Heart left ventricle (tissue), 16 donors: ENCODE measurements around the gene EDC4. TPM values are rescaled to one million over a fixed set of nuclear protein-coding genes. Genes with fewer than 3 reads are reported as not detected.
A peak's percentile ranks its signal among the peaks of the same experiment; 100 is the strongest.

Experiments used
- ATAC-seq, 4 donors: fragments of 200-7000 bp; cut with Tn5 transposase; one replicate each; pipeline ENCODE4 v1.9.1; 2020 to 2022; ENCODE audit warnings: moderate library complexity in 4 of 4, mild to moderate bottlenecking in 3 of 4, moderate number of reproducible peaks in 1 of 4
- DNase-seq, 5 donors: peaks; one replicate each; pipeline ENCODE4 v3.0.0-alpha.2; 2020
- H3K27ac ChIP-seq, 12 donors: fragments of 200-600 bp; sonication (generic) in 4 of 12; one replicate each; pipeline versions ENCODE4 v1.5.0 to v1.8.0; 2016 to 2022; ENCODE audit warnings: mild to moderate bottlenecking in 2 of 12
- H3K27me3 ChIP-seq, 9 donors: fragments of 200-600 bp; sonication (generic) in 2 of 9; one replicate each; pipeline versions ENCODE4 v1.5.1 to v1.8.0; 2016 to 2022; ENCODE audit warnings: mild to moderate bottlenecking in 3 of 9
- H3K36me3 ChIP-seq, 9 donors: fragments of 200-600 bp; sonication (generic) in 2 of 9; one replicate each; pipeline versions ENCODE4 v1.5.0 to v1.8.0; 2018 to 2022; ENCODE audit warnings: mild to moderate bottlenecking in 2 of 9
- H3K4me1 ChIP-seq, 12 donors: fragments of 200-600 bp; sonication (generic) in 4 of 12; one replicate each; pipeline versions ENCODE4 v1.5.0 to v1.8.0; 2016 to 2022; ENCODE audit warnings: mild to moderate bottlenecking in 3 of 12
- H3K4me3 ChIP-seq, 12 donors: fragments of 200-600 bp; sonication (generic) in 4 of 12; one replicate each; pipeline versions ENCODE4 v1.5.0 to v1.8.0; 2017 to 2022; ENCODE audit warnings: mild to moderate bottlenecking in 9 of 12, moderate library complexity in 4 of 12
- H3K9me3 ChIP-seq, 12 donors: fragments of 200-600 bp; sonication (generic) in 4 of 12; one replicate each; pipeline versions ENCODE4 v1.5.0 to v1.8.0; 2016 to 2022; ENCODE audit warnings: mild to moderate bottlenecking in 1 of 12
- POLR2A ChIP-seq, 2 donors: fragments of 450-650 bp; IDR thresholded peaks; one replicate each; pipeline ENCODE4 v1.6.1; 2017; ENCODE audit warnings: antibody characterized with exemption in 2 of 2, mild to moderate bottlenecking in 2 of 2, moderate library complexity in 2 of 2
- WGBS, 4 donors: extraction: QIAGEN DNeasy Blood & Tissue Kit in 2 of 4; methylation state at CpG; one replicate each; pipeline versions ENCODE4 v1.1.5 to v1.1.7; 2013 to 2018; 5-methylcytosine and 5-hydroxymethylcytosine counted together
- intact Hi-C, 10 donors: fragments of 100-400 bp; cut with DNase I; formaldehyde crosslinking; loops; one replicate each; pipeline versions ENCODE4 v1.11.1 to v1.14.2; 2022
- polyA plus RNA-seq, 2 donors: library from polyadenylated mRNA; stranded (reverse); fragments of 200-250 nt; gene quantifications; one replicate each; pipeline ENCODE4 v1.2.3, GENCODE V29; 2013
- total RNA-seq, 9 donors: library from RNA; depleted of rRNA in 2 of 9; stranded (reverse); fragments of >200 nt in 2 of 9; fragmentation: NEBNext Ultra II Directional in 3 of 9; extraction: Animal tissue kit (Norgen Biotek cat#: 25700) in 3 of 9; gene quantifications; one replicate each; pipeline versions ENCODE4 v1.1.0 to v1.2.4, GENCODE V29; 2016 to 2023
- TF ChIP-seq, protein P1 (sequence below), 12 donors: fragments of 200-600 bp; sonication (generic) in 4 of 12; IDR thresholded peaks; one replicate each; pipeline versions ENCODE4 v1.5.0 to v1.8.0; 2018 to 2022; ENCODE audit warnings: antibody characterized with exemption in 12 of 12, mild to moderate bottlenecking in 5 of 12
- donor health status: ischemic (EF 13 %, LVEDD 7.1; RV severe dilation, severe dysfunction).
- donor health status: healthy with polysubstance abuse.
- donor health status: DM: no; HTN: yes; CAD: no.
- donor health status: DM: no; HTN: no; CAD: no.
- donor health status: ischemic (EF 25% LVEDD 6.9; RV normal size, moderate dysfunction).
- donor health status: ischemic (EF 25% LVEDD 5.7; RV mildly dilated, moderate dysfunction).
- donor health status: healthy.
- donor health status: DM: yes; HTN: yes; CAD: no.
- donor health status: ischemic (EF 35%, LVEDD 5.7; RV mildly dilated, moderate dysfunction).
- donor health status: nonischemic (EF 11% LVEDD 7.7; RV severe dilation, severe dysfunction).
- donor health status: DM: yes; HTN: yes; CAD: no.
- donor health status: PGD.
- donor health status: ischemic (EF 29% LVEDD 5.4; RV normal size, mild dysfunction).
- donor health status: nonischemic (EF 23%, LVEDD 6.1; RV moderate dilation, normal function).

EDC4 gene
- total and polyA plus RNA-seq, 11 donors = 26.2 to 42.5 (median 32.0) TPM

DNA sequence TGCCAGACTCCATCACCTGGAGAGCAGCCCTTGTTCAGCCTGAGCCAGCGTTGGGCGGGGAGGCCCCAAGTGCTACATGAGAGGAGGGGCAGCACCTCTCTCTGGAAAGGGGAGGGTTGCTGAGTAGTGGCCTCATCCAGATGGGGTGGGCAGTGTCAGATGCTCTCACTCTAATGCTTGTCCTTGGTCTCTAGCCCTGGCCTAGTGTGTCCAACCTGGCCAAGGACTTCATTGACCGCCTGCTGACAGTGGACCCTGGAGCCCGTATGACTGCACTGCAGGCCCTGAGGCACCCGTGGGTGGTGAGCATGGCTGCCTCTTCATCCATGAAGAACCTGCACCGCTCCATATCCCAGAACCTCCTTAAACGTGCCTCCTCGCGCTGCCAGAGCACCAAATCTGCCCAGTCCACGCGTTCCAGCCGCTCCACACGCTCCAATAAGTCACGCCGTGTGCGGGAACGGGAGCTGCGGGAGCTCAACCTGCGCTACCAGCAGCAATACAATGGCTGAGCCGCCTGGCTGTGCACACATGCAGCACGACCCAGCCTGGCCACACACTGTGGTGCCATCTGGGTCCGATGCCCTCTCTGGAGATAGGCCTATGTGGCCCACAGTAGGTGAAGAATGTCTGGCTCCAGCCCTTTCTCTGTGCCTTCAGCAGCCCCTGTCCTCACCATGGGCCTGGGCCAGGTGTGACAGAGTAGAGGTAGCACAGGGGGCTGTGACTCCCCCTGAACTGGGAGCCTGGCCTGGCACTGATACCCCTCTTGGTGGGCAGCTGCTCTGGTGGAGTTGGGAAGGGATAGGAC is 54.5 kb downstream of the EDC4 start:
- no peak for TF ChIP-seq POLR2A (IDR thresholded peaks at IDR 0.05)
- TF ChIP-seq, protein P1, sequence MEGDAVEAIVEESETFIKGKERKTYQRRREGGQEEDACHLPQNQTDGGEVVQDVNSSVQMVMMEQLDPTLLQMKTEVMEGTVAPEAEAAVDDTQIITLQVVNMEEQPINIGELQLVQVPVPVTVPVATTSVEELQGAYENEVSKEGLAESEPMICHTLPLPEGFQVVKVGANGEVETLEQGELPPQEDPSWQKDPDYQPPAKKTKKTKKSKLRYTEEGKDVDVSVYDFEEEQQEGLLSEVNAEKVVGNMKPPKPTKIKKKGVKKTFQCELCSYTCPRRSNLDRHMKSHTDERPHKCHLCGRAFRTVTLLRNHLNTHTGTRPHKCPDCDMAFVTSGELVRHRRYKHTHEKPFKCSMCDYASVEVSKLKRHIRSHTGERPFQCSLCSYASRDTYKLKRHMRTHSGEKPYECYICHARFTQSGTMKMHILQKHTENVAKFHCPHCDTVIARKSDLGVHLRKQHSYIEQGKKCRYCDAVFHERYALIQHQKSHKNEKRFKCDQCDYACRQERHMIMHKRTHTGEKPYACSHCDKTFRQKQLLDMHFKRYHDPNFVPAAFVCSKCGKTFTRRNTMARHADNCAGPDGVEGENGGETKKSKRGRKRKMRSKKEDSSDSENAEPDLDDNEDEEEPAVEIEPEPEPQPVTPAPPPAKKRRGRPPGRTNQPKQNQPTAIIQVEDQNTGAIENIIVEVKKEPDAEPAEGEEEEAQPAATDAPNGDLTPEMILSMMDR (IDR thresholded peaks at IDR 0.05) = no peak
- H3K4me3 ChIP-seq = no peak overlapping the region
- intact Hi-C loops = loop anchor here (2.0 to 10.0 kb wide), 7 partner anchors 45 to 255 kb away; partner anchors contain the start of gene NRN1L (in 4 of the 10)
- peak overlapping the region in 1 of 12 donors; percentile 50 for H3K27ac ChIP-seq
- DNase-seq (peak in 1 of 5 donors; percentile 23), ATAC-seq (no peak)
- no peaks in the 10 kb centered on the region for H3K9me3 ChIP-seq
- H3K4me1 ChIP-seq = peaks cover 3 to 48% (median 22%) of the 10 kb centered on the region in 12 donors
- 88 to 95% (median 93%) methylated on average over 14 to 22 of the region's 22 CpGs for WGBS, 4 donors
- H3K36me3 ChIP-seq = peaks cover 0 to 52% (median 36%) of the 10 kb centered on the region in 9 donors
- H3K27me3 ChIP-seq = no peaks in the 10 kb centered on the region

DNA sequence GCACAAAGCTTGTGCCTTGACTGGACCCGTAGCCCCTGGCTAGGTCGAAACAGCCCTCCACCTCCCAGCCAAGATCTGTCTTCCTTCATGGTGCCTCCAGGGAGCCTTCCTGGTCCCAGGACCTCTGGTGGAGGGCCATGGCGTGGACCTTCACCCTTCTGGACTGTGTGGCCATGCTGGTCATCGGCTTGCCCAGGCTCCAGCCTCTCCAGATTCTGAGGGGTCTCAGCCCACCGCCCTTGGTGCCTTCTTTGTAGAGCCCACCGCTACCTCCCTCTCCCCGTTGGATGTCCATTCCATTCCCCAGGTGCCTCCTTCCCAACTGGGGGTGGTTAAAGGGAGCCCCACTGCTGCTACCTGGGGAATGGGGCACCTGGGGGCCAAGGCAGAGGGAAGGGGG is 55.3 kb downstream of the EDC4 start:
- peak in 1 of 5 donors; percentile 20 for DNase-seq
- TF ChIP-seq POLR2A (IDR thresholded peaks at IDR 0.05) = no peak
- TF ChIP-seq, protein P1 (IDR thresholded peaks at IDR 0.05) = no peak
- WGBS, 4 donors = 74 to 83% (median 81%) methylated on average over 7 of the region's 7 CpGs
- H3K36me3 ChIP-seq = peaks cover 0 to 58% (median 35%) of the 10 kb centered on the region in 9 donors
- peaks cover 0 to 40% (median 18%) of the 10 kb centered on the region in 12 donors for H3K4me1 ChIP-seq
- H3K4me3 ChIP-seq = no peak overlapping the region
- H3K27me3 ChIP-seq = no peaks in the 10 kb centered on the region
- intact Hi-C loops = loop anchor here (1.0 to 10.0 kb wide), 11 partner anchors 45 to 256 kb away; partner anchors contain the start of gene NRN1L (in 4 of the 10)
- no peak for ATAC-seq
- H3K9me3 ChIP-seq = no peaks in the 10 kb centered on the region
- H3K27ac ChIP-seq = no peak overlapping the region

DNA sequence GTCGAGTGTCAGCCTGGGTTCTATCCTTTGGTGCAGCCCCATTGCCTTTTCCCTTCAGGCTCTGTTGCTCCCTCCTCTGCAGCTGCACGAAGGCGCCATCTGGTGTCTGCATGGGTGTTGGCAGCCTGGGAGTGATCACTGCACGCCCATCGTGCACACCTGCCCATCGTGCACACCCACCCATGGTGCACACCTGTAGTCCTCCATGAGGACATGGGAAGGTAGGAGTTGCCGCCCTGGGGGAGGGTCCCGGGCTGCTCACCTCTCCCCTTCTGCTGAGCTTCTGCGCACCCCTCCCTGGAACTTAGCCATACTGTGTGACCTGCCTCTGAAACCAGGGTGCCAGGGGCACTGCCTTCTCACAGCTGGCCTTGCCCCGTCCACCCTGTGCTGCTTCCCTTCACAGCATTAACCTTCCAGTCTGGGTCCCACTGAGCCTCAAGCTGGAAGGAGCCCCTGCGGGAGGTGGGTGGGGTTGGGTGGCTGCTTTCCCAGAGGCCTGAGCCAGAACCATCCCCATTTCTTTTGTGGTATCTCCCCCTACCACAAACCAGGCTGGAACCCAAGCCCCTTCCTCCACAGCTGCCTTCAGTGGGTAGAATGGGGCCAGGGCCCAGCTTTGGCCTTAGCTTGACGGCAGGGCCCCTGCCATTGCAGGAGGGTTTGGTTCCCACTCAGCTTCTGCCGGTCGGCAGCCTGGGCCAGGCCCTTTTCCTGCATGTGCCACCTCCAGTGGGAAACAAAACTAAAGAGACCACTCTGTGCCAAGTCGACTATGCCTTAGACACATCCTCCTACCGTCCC is 55.9 kb downstream of the EDC4 start:
- TF ChIP-seq, protein P1 (IDR thresholded peaks at IDR 0.05) = peak; percentile 72 to 87 (median 83)
- no peak for TF ChIP-seq POLR2A (IDR thresholded peaks at IDR 0.05)
- H3K36me3 ChIP-seq = peaks cover 0 to 57% (median 35%) of the 10 kb centered on the region in 9 donors
- no peak overlapping the region for H3K4me3 ChIP-seq
- no peaks in the 10 kb centered on the region for H3K27me3 ChIP-seq
- H3K4me1 ChIP-seq = peaks cover 0 to 34% (median 15%) of the 10 kb centered on the region in 12 donors
- DNase-seq (peak; percentile 63 to 86 (median 73)), ATAC-seq (peak; percentile 37 to 69 (median 62))
- H3K9me3 ChIP-seq = no peaks in the 10 kb centered on the region
- WGBS, 4 donors = 36 to 52% (median 48%) methylated on average over 8 to 16 of the region's 16 CpGs
- no peak overlapping the region for H3K27ac ChIP-seq
- intact Hi-C loops = loop anchor here (1.0 to 10.0 kb wide), 11 partner anchors 46 to 256 kb away; partner anchors contain the start of gene NRN1L (in 4 of the 10)
